Metanephros (tissue), 2 donors: Measurements from ENCODE around the gene STMN3. TPM values are rescaled to one million over a fixed set of nuclear protein-coding genes. Genes with fewer than 3 reads are reported as not detected.

Source experiments
- small RNA-seq: library from RNA; depleted of rRNA; stranded (forward); fragments of <200 nt; gene quantifications from one replicate; pipeline ENCODE3, GENCODE V24; 2014; ENCODE audit warnings: low replicate concordance
- total RNA-seq: library from RNA; depleted of rRNA; stranded (reverse); fragments of >200 nt; gene quantifications from one replicate; pipeline ENCODE4 v1.2.3, GENCODE V29; 2014

The STMN3 gene
- 20.6 TPM for total RNA-seq

GRCh38 chr20:63653041-63653973 lies at the start of gene STMN3:
STMN3 (minus strand) TSS chr20:63653424; CDS start chr20:63653345, 79 bp downstream.

GRCh38 chr20:63696628-63697356 lies 43.6 kb upstream of the STMN3 start, which contains the start of gene TNFRSF6B:
TNFRSF6B (plus strand) TSS chr20:63696652; CDS start chr20:63696768, 116 bp downstream.

GRCh38 chr20:63657937-63658748 lies 4.9 kb upstream of the STMN3 start, which contains the start of gene RTEL1:
RTEL1 (plus strand) TSS chr20:63658312; CDS start chr20:63659403, 1,091 bp downstream.

GRCh38 chr20:63626424-63627128 lies 26.6 kb downstream of the STMN3 start, which contains the start of gene GMEB2:
GMEB2 (minus strand) TSS chr20:63627101; CDS start chr20:63619397, 7,704 bp downstream.

Small RNA genes lying within 50 kb of the gene (small RNA-seq; reads per million reads assigned to genes)
- not detected for gene TNFRSF6B

Other genes with a start within 250 kb of the STMN3 start
- 5.2 TPM for gene KCNQ2, start 180.8 kb downstream of the STMN3 start, total RNA-seq
- 139 TPM for gene EEF1A2, start 154.3 kb downstream of the STMN3 start, total RNA-seq
- gene PPDPF, start 132.7 kb downstream of the STMN3 start, total RNA-seq, result 200 TPM
- gene PTK6, start 116.0 kb downstream of the STMN3 start, total RNA-seq, result 0.76 TPM
- 0.12 TPM for gene SRMS, start 105.7 kb downstream of the STMN3 start, total RNA-seq
- gene FNDC11, start 99.3 kb downstream of the STMN3 start, total RNA-seq, result 1.6 TPM
- gene HELZ2, start 79.2 kb downstream of the STMN3 start, total RNA-seq, result 29.0 TPM
- gene GMEB2, start 26.3 kb downstream of the STMN3 start, total RNA-seq, result 14.0 TPM
- 30.5 TPM for gene RTEL1, start 4.9 kb upstream of the STMN3 start, total RNA-seq
- gene TNFRSF6B, start 43.2 kb upstream of the STMN3 start, total RNA-seq, result 4.3 TPM
- gene ARFRP1, start 54.6 kb upstream of the STMN3 start, total RNA-seq, result 36.9 TPM
- gene ZGPAT, start 54.6 kb upstream of the STMN3 start, total RNA-seq, result 16.8 TPM
- 7.5 TPM for gene LIME1, start 83.2 kb upstream of the STMN3 start, total RNA-seq
- gene SLC2A4RG, start 86.4 kb upstream of the STMN3 start, total RNA-seq, result 50.4 TPM
- gene ZBTB46, start 177.8 kb upstream of the STMN3 start, total RNA-seq, result 26.4 TPM
- gene ABHD16B, start 208.1 kb upstream of the STMN3 start, total RNA-seq, result not detected
- gene TPD52L2, start 211.8 kb upstream of the STMN3 start, total RNA-seq, result 64.9 TPM
- 31.4 TPM for gene DNAJC5, start 241.7 kb upstream of the STMN3 start, total RNA-seq